Stimulated activated CD4-positive, alpha-beta T cell treated with anti-CD3 and anti-CD28 coated beads, Interleukin-12 subunit alpha, Interleukin-12 subunit beta, amount 100 ng/mL, for 24 hours (primary cell): Measurements from ENCODE around the gene CLEC11A.
"Not testable (repeated sequence)": the region's sequence is repeated elsewhere in the genome, so short reads cannot be mapped to it uniquely, and the experiment has no call there.

ENCODE experiments used
- DNase-seq, 2 experiments: peaks; one replicate each; pipeline ENCODE4 v3.0.0-alpha.2; 2020; ENCODE audit warnings: low read depth in 2 of 2

The CLEC11A gene

DNA sequence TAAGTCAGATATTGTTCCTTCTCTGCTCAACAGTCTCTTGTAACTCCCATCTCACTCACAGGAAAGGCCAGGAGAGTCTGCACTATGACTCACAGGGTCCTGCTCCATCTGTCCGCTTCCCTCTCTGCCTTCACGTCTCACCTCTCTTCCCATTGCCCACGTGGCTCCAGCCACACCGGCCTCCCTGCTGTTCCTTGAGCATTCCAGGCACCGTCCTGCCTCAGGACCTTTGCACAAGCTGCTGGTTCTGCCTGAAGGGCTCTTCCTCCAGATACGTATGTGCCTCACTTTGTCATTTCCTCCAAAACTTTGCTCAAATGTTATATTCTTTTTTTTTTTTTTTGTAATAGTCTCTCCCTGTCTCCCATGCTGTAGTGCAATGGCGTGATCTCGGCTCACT is 33.1 kb downstream of the CLEC11A start:
- not testable (repeated sequence) for DNase-seq

DNA sequence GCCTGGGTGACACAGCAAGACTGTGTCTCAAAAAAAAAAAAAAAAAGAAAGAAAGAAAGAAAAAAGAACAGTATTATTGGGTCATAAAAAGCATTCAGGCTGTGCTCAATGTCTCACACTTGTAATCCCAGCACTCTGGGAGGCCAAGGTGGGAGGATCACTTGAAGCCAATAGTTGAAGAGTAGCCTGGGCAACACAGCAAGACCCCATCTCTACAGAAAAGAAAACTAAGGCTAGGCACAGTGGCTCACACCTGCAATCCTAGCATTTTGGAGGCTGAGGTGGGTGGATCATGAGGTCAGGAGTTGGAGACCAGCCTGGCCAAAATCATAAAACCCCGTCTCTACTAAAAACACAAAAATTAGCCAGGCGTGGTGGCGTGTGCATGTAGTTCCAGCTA is 34.5 kb downstream of the CLEC11A start:
- not testable (repeated sequence) for DNase-seq

DNA sequence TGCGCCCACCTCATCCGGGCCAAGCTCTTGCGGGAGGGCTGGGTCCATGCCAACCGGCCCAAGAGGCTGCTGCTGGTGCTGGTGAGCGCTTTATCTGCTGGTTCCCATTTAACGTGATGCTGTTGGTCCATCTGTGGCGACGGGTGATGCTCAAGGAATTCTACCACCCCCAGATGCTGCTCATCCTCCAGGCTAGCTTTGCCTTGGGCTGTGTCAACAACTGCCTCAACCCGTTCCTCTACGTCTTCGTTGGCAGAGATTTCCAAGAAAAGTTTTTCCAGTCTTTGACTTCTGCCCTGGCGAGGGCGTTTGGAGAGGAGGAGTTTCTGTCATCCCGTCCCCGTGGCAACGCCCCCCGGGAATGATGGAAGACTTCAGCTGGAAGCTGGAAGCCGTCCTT is 35.9 kb downstream of the CLEC11A start:
- DNase-seq = not testable (repeated sequence)

DNA sequence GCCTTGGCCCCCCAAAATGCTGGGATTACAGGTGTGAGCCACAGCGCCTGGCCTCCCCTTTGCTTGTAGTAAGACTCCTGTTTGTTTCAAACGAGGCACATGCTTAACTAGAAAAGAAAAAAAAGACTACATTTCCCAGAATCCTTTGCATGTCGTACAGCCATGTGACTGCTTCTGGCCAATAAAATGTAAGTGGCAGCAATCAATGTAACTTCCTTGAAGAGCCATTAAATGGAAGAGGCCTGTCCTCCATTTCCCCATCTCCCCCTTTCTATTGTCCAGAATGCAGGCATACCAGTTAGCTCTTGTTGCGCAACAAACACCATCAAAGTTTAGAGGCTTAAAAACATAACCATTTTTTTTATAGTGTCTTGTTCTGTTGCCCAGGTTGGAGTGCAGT is 36.7 kb downstream of the CLEC11A start:
- no peak for DNase-seq

DNA sequence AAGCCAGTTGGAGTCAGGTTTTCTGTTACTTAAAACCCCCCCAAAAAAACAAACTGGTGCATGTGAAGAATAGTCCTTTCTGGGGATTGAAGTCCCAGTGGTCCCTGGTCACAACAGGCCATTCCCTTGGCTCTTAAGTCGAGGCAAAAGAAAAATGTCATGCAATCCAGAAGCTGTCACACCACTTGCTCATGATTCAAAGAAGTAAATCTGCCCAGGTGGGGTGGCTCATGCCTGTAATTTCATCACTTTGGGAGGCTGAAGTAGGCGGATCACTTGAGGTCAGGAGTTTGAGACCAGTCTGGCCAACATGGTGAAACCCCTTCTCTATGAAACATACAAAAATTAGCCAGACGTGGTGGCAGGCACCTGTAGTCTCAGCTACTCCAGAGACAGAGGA is 38.3 kb downstream of the CLEC11A start:
- not testable (repeated sequence) for DNase-seq

DNA sequence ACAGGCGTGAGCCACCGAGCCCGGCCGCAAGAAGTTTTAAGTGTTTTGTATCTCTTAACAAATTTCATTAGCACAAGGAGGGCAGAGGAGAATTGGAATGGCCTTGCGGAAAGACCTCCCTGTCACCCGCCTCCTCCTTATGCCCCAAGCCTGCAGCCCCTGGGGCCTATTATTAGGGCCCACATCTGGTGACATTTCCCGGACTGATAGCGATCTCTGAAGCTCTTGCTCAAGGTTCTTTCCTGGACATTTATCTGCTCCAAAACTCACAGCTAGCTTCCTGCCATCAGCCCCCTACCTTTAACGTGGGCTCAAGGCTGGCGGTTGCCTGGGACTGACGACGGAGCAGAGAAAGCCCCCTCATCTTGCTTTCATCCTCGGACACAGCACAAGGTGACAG is 40.4 kb downstream of the CLEC11A start:
- not testable (repeated sequence) for DNase-seq

DNA sequence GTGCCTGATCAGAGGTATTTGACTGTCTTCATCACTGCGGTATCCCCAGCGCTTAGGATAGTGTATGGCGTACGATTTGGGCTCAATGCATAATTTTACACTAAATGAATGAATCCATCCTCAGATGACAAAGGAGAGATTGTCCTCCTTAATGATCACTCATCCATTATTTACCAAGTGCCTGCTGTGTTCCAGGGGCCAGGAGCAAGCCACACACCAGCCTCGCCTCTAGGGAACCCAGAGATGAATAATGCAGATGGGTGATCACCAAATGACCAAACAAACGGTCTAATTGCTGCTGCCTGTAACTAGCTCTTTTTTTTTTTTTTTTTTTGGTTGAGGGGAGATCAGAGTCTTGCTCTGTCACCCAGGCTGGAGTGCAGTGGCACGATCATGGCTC is 41.2 kb downstream of the CLEC11A start:
- DNase-seq = no peak

GRCh38 chr19:50766746-50767145 is 43.6 kb downstream of the CLEC11A start:
- DNase-seq = not testable (repeated sequence)

DNA sequence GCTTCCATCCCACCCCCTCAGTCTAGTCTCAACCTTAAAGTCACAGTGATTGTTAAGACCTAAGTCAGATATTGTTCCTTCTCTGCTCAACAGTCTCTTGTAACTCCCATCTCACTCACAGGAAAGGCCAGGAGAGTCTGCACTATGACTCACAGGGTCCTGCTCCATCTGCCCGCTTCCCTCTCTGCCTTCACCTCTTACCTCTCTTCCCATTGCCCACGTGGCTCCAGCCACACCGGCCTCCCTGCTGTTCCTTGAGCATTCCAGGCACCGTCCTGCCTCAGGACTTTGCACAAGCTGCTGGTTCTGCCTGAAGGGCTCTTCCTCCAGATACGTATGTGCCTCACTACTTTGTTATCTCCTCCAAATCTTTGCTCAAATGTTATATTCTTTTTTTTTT is 44.1 kb downstream of the CLEC11A start:
- not testable (repeated sequence) for DNase-seq

DNA sequence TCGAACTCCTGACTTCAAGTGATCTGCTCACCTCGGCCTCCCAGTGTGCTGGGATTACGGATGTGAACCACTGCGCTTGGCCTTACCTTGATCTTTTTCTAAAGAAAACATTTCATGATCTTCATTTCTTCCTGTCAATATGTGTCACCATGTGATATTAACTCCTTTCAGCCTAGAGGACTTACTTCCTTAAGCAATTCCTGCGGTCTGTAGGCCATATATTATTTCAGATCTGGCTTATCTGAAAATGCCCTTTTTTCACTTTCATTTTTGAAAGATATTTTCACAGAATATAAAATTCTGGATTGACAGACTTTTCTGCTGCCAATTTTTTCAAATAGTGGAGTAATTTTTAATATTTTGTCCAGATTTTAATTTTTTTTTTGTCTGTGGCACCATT is 45.1 kb downstream of the CLEC11A start:
- DNase-seq = no peak

GRCh38 chr19:50770164-50770563 is 47.0 kb downstream of the CLEC11A start, which contains the start of gene GPR32:
Gene GPR32, plus strand, starts transcription at chr19:50770464. Its CDS starts 137 bp downstream, at chr19:50770601.
- DNase-seq = not testable (repeated sequence)

GRCh38 chr19:50770888-50771287 is 47.7 kb downstream of the CLEC11A start:
- DNase-seq = no peak

DNA sequence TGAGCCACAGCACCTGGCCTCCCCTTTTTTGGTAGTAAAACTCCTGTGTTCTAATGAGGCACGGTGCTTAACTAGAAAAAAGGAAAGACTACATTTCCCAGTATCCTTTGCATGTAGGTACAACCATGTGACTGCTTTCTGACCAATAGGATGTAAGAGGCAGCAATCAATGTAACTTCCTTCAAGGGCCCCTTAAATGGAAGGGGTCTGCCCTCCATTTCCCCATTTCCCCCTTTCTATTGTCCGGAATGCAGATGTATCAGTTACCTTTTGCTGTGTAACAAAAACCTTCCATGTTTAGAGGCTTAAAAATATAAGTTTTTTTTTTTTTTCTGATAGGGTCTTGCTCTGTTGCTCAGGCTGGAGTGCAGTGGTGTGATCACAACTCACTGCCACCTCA is 49.3 kb downstream of the CLEC11A start:
- no peak for DNase-seq

DNA sequence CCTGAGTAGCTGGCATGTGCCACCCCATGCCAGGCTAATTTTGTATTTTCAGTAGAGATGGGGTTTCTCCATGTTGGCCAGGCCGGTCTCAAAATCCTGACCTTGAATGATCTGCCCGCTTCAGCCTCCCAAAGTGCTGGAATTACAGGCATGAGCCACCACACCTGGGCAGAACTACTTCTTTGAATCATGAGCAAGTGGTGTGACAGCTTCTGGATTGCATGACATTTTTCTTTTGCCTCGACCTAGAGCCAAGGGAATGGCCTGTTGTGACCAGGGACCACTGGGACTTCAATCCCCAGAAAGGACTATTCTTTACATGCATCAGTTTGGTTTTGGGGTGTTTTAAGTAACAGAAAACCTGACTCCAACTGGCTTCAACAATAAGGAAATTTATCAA is 49.7 kb downstream of the CLEC11A start:
- not testable (repeated sequence) for DNase-seq

DNA sequence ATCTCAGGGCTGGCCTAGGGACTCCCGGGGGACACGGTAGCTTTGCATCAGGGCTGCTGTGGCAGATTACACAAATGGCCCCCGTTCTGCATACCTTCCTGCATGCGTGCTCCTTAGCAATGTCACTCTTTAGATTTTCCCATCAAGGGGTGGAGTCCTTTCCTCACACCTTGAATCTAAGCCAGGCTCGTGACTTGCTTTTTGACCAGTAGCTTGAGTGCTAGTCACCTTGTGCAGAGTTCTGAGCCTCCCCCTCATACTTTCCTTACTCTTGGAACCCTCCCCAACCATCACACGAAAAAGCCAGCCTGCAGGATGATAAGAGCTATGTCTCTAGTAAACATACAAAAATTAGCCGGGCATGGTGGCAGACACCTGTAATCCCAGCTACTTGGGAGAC is 50.3 kb downstream of the CLEC11A start:
- DNase-seq = not testable (repeated sequence)
